ENCODE data around the gene DNAH6.

GRCh38 chr2:84496386-84496785, 19.9 kb upstream of the DNAH6 start:
- TF ChIP-seq CBX1 (IDR thresholded peaks at IDR 0.05; ENCODE audit: low read depth) (no peak), REST (IDR thresholded peaks at IDR 0.05; ENCODE audit: borderline replicate concordance in 1 of 2, low read depth in 1 of 2, low read length in 2 of 2) (no peak), CTCF (CRISPR knock-in tag; IDR thresholded peaks at IDR 0.05) (no peak), TEAD2 (CRISPR knock-in tag; IDR thresholded peaks at IDR 0.05) (no peak), ETS1 (CRISPR knock-in tag; IDR thresholded peaks at IDR 0.05) (no peak), FOSL1 (CRISPR knock-in tag; IDR thresholded peaks at IDR 0.05; ENCODE audit: borderline replicate concordance) (no peak), ZNF232 (CRISPR knock-in tag; IDR thresholded peaks at IDR 0.05; ENCODE audit: borderline replicate concordance) (no peak), POLR2AphosphoS5 (IDR thresholded peaks at IDR 0.05; ENCODE audit: low read depth, low read length) (no peak), PTBP1 (IDR thresholded peaks at IDR 0.05; ENCODE audit: low read depth, low read length, poor library complexity, severe bottlenecking) (no peak), NFYB (CRISPR knock-in tag; IDR thresholded peaks at IDR 0.05) (no peak), ZNF570 (CRISPR knock-in tag; IDR thresholded peaks at IDR 0.05; ENCODE audit: borderline replicate concordance) (no peak), TOE1 (CRISPR knock-in tag; IDR thresholded peaks at IDR 0.05) (no peak)
